GM18907 (cell line): ENCODE data around the gene COL5A1.

Experiments used
- ATAC-seq: cut with Tn5 transposase; IDR thresholded peaks from one replicate; pipeline ENCODE4 v1.9.1; 2021; ENCODE audit warnings: mild to moderate bottlenecking, moderate library complexity; ENCODE audit not compliant: unreplicated experiment

COL5A1 gene

GRCh38 chr9:134606951-134607731, 34.5 kb upstream of the COL5A1 start:
- ATAC-seq = no peak

- ATAC-seq = no peak
Measured at GRCh38 chr9:134607971-134608370, 33.6 kb upstream of the COL5A1 start.

DNA sequence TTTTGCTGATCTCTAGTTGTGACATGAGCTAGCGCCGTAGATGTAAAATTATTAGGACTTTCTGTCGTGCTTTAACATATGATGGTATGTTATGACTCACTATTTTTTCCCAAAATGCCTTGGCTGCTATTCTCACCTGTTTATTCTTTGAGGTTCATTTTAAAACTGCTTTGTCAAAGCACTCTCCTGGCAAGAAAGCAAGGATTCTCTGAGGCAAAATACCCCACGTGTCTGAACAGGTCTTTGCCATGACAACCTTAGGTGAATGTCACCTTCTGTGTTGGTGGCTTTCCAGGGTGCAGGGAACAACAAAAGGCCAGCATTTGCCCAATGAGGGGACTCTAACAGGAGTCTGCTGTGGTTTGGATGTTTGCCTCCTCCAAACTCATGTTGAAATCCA, 30.6 kb upstream of the COL5A1 start:
- no peak for ATAC-seq

DNA sequence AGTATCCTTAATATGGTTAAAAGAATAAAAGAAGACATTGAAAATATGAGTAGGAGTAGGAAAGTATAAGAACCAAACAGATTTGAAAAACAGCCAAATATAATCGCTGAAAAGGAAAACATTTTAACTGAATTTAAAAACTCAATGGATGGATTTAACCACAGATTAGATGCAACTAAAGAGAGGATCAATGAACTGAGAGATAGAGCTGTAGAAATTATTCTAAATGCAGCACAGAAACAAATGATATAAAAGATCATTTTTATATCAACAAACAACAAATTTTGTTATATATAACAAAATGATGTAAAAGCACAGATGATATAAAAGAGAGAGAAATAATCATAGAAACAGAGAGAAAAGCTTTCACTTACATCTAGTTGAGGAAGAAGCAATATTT, 29.3 kb upstream of the COL5A1 start:
- ATAC-seq = no peak

GRCh38 chr9:134612715-134613114, 28.9 kb upstream of the COL5A1 start:
- ATAC-seq = no peak

GRCh38 chr9:134614256-134614655, 27.3 kb upstream of the COL5A1 start:
- no peak for ATAC-seq

- no peak for ATAC-seq
Measured at GRCh38 chr9:134616341-134616740, 25.3 kb upstream of the COL5A1 start.

- no peak for ATAC-seq
Measured at GRCh38 chr9:134617246-134617645, 24.4 kb upstream of the COL5A1 start.

DNA sequence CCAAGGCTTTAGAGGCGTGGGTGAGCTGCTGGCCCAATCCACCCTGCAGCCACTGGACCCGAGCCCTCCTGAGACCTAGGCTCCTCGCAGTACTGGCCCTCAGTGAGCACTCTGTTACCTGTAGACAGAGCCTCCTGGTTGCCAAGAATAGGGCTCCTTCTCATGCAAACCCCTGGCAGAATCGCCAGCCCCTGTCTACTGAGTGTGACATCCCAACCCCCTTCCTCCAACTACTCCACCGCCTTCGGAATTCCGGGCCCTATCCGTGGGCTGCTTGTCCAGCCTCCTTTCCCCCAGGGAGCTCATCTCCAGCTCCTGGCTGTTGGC, 23.8 kb upstream of the COL5A1 start:
- ATAC-seq = no peak

GRCh38 chr9:134618163-134618832, 23.3 kb upstream of the COL5A1 start:
- no peak for ATAC-seq

DNA sequence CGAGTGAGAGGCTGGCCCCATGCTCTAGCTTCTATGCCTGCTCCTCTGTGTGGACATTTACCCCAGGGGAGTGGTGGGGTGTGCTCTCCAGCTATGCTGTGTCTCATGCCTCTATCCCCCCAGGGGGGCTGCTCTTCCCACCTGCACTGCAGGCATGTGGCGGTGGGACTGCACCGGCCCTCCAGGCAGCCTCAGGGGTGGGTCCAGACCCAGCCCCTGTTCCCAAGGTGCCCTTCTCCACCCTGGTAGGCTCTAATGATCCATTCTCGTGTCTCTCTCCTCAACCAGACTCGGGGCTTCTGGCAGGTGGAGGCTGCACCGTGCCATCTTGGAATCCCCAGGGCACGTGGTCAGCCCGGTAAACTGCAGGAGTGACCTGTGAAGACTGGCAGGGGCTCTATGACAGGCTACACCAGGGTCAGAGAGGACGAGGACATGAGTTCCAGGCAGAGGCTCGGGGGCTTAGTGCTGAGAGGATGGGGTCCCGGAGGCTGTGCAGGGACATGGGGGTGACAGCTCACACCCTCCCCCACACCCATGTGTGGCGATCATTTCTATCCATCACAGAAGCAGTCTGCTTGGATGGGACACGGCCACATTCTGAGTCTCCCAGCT, 22.7 kb upstream of the COL5A1 start:
- no peak for ATAC-seq

DNA sequence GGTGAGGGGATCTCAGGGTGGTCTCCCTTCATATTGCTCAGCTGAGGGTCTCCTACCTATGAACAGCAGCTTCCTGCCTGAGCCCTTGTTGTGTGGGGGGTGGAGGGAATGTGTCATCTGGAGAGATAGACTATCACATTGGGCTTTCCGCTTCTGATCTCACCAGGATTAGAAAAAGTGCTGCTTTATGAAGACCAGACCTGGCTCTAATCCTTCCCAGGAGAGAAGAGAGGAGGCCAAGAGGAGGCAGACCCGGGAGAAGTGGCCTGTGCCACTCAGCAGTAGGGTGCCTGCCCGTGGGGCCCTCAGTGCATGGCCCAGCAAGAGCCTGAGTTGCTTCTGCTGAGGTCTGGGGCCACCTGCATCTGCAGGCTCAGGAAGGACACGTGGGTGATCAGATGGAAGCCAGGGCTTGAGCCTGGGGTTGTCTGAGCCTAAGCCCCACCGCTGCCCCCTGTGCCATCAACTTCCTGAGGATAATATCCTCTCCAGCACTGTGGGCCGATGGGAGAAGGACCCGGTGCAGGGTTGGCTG, 22.1 kb upstream of the COL5A1 start:
- no peak for ATAC-seq

- ATAC-seq = no peak
Measured at GRCh38 chr9:134619983-134620661, 21.5 kb upstream of the COL5A1 start.

- ATAC-seq = no peak
Measured at GRCh38 chr9:134620751-134621557, 20.6 kb upstream of the COL5A1 start.

GRCh38 chr9:134621558-134622110, 20.0 kb upstream of the COL5A1 start:
- no peak for ATAC-seq

GRCh38 chr9:134622896-134623257, 18.7 kb upstream of the COL5A1 start:
- no peak for ATAC-seq

DNA sequence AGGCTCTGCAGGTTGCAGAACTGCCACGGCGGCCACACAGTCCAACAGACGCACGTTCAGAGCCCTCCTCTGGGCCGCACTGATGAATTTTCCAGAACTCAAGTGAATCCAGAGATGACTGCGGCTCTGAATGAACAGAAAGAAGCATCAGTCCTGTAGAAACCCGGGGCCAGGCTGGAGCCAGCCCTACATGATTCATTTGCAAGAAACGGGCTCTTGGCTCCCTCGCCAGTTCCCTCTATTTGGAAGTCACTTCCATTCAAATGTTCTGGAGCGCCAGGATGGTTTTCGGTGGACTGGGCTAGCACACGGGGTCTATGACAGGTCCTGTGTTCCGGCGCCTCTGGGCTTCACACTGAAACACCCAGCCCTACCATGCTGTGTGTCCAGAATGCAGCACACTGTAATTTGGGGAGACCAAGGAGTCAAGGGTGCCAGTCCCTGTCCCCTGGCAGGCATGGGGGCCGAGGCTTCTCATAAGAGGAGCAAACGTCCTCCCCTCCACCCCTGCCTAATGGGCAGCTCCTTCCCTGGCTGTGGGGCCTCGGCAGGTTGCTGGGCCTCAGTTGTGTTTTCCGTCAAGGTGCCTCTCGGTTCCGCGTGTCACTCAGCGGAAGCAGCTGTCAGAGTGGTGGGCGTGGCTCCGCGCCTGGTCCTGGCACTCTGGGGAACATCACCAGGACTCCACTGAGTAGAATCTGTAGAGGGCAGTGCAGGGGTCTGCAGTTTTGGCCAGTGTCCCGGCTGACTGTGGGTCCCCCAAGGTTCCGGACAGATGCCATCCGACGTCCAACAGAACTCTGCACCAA, 18.1 kb upstream of the COL5A1 start:
- ATAC-seq = no peak

- ATAC-seq = no peak
Measured at GRCh38 chr9:134624137-134624591, 17.4 kb upstream of the COL5A1 start.

GRCh38 chr9:134624621-134625181, 16.9 kb upstream of the COL5A1 start:
- no peak for ATAC-seq
